ENCODE data around the gene KCNB1.

Gene KCNB1

GRCh38 chr20:49384437-49385434 is 97.7 kb downstream of the KCNB1 start:
- DNase-seq: peak; percentile 60 to 62

GRCh38 chr20:49381558-49382493 is 100.6 kb downstream of the KCNB1 start:
- no peak for DNase-seq

- DNase-seq: no peak
Measured at GRCh38 chr20:49380337-49380780, 102.1 kb downstream of the KCNB1 start.

GRCh38 chr20:49379338-49379737 is 103.1 kb downstream of the KCNB1 start:
- no peak for DNase-seq

GRCh38 chr20:49377326-49377725 is 105.1 kb downstream of the KCNB1 start:
- DNase-seq: no peak

- DNase-seq: no peak
Measured at GRCh38 chr20:49375170-49375569, 107.3 kb downstream of the KCNB1 start.

- no peak for DNase-seq
Measured at GRCh38 chr20:49372095-49372734, 110.3 kb downstream of the KCNB1 start.

- DNase-seq: no peak
Measured at GRCh38 chr20:49368596-49368995, 113.9 kb downstream of the KCNB1 start.

GRCh38 chr20:49367113-49367512 is 115.4 kb downstream of the KCNB1 start:
- DNase-seq: no peak

GRCh38 chr20:49366687-49367086 is 115.8 kb downstream of the KCNB1 start:
- DNase-seq: no peak

GRCh38 chr20:49361862-49362660 is 120.4 kb downstream of the KCNB1 start:
- DNase-seq: no peak

GRCh38 chr20:49360242-49360968 is 122.1 kb downstream of the KCNB1 start:
- DNase-seq: no peak

- DNase-seq: no peak
Measured at GRCh38 chr20:49356676-49357075, 125.8 kb downstream of the KCNB1 start.

GRCh38 chr20:49354673-49355072 is 127.8 kb downstream of the KCNB1 start:
- no peak for DNase-seq

GRCh38 chr20:49353348-49353747 is 129.1 kb downstream of the KCNB1 start:
- no peak for DNase-seq

GRCh38 chr20:49352751-49353150 is 129.7 kb downstream of the KCNB1 start:
- DNase-seq: no peak

GRCh38 chr20:49351775-49352174 is 130.7 kb downstream of the KCNB1 start:
- no peak for DNase-seq

- DNase-seq: no peak
Measured at GRCh38 chr20:49349694-49350252, 132.7 kb downstream of the KCNB1 start.

- DNase-seq: no peak
Measured at GRCh38 chr20:49349078-49349477, 133.4 kb downstream of the KCNB1 start.

GRCh38 chr20:49348563-49348962 is 133.9 kb downstream of the KCNB1 start:
- no peak for DNase-seq

GRCh38 chr20:49347156-49347555 is 135.3 kb downstream of the KCNB1 start:
- DNase-seq: no peak
